Gastroesophageal sphincter (tissue), 4 donors: ENCODE measurements around the gene STK16. TPM values are rescaled to one million over a fixed set of nuclear protein-coding genes. Genes with fewer than 3 reads are reported as not detected.
A peak's percentile ranks its signal among the peaks of the same experiment; 100 is the strongest.

Experiments used
- ATAC-seq: fragments of 150-250 bp; one replicate; pipeline ENCODE4 v1.9.1; 2016; ENCODE audit warnings: mild to moderate bottlenecking, moderate library complexity
- H3K27ac ChIP-seq, 4 donors: fragments of 200-600 bp; sonication (generic) in 3 of 4; 1 replicate in 3 of 4; 2 replicates in 1 of 4; pipeline ENCODE4 v1.5.1; 2016 to 2019
- H3K27me3 ChIP-seq: fragments of 200-600 bp; sonication (generic); one replicate; pipeline ENCODE4 v1.5.1; 2019
- H3K36me3 ChIP-seq, 2 donors: fragments of 200-600 bp; sonication (generic); one replicate each; pipeline ENCODE4 v1.5.1; 2019; ENCODE audit warnings: control low read depth in 1 of 2
- H3K4me1 ChIP-seq, 3 donors: fragments of 200-600 bp; sonication (generic); 1 replicate in 2 of 3; 2 replicates in 1 of 3; pipeline ENCODE4 v1.5.1; 2016 to 2019; ENCODE audit warnings: control low read depth in 2 of 3
- H3K4me3 ChIP-seq, 2 donors: fragments of 200-600 bp; sonication (generic); one replicate each; pipeline ENCODE4 v1.5.1; 2019; ENCODE audit warnings: mild to moderate bottlenecking in 1 of 2, moderate library complexity in 1 of 2
- H3K9me3 ChIP-seq, 3 donors: fragments of 200-600 bp; sonication (generic); one replicate each; pipeline ENCODE4 v1.5.1; 2017 to 2019; ENCODE audit warnings: control low read depth in 2 of 3
- EP300 ChIP-seq: sonication (generic); formaldehyde crosslinking; IDR thresholded peaks from one replicate; pipeline ENCODE4 v1.6.1; 2017; ENCODE audit warnings: antibody characterized with exemption, mild to moderate bottlenecking
- POLR2A ChIP-seq, 2 donors: fragments of 450-650 bp; IDR thresholded peaks; one replicate each; pipeline ENCODE4 v1.6.1; 2017; ENCODE audit warnings: antibody characterized with exemption in 2 of 2, mild to moderate bottlenecking in 2 of 2, moderate library complexity in 1 of 2
- POLR2AphosphoS5 ChIP-seq: sonication (generic); formaldehyde crosslinking; IDR thresholded peaks from one replicate; pipeline ENCODE4 v1.6.1; 2017; ENCODE audit warnings: antibody characterized with exemption
- WGBS, 2 donors: methylation state at CpG; one replicate each; pipeline ENCODE4 v1.1.5; 2018; ENCODE audit warnings: low coverage in 1 of 2; 5-methylcytosine and 5-hydroxymethylcytosine counted together
- total RNA-seq, 4 donors: library from RNA; depleted of rRNA; stranded (reverse); fragments of >200 nt; gene quantifications; one replicate each; pipeline ENCODE4 v1.1.0, GENCODE V29; 2016
- TF ChIP-seq, protein P1 (sequence below), 4 experiments: fragments of 200-600 bp in 2 of 4; fragments of 450-650 bp in 2 of 4; sonication (generic) in 1 of 4; IDR thresholded peaks; one replicate each; pipeline ENCODE4 v1.5.1; 2017 to 2019; ENCODE audit warnings: antibody characterized with exemption in 4 of 4, mild to moderate bottlenecking in 2 of 4, moderate library complexity in 2 of 4

STK16 gene
- total RNA-seq, 4 donors from 2014 or later = 10.2 to 14.0 (median 11.6) TPM

GRCh38 chr2:219213486-219214071 lies 31.7 kb upstream of the STK16 start:
- peaks cover 0 to 39% (median 11%) of the 10 kb centered on the region in 3 donors for H3K4me1 ChIP-seq
- no peak overlapping the region for H3K4me3 ChIP-seq
- peaks cover 0 to 74% of the 10 kb centered on the region in 2 donors for H3K36me3 ChIP-seq
- H3K27me3 ChIP-seq = no peaks in the 10 kb centered on the region
- 80 to 90% methylated on average over 2 to 3 of the region's 10 CpGs for WGBS, 2 donors
- H3K27ac ChIP-seq = no peak overlapping the region
- TF ChIP-seq POLR2AphosphoS5 (no peak), POLR2A (IDR thresholded peaks at IDR 0.05) (no peak), EP300 (no peak)
- TF ChIP-seq, protein P1, sequence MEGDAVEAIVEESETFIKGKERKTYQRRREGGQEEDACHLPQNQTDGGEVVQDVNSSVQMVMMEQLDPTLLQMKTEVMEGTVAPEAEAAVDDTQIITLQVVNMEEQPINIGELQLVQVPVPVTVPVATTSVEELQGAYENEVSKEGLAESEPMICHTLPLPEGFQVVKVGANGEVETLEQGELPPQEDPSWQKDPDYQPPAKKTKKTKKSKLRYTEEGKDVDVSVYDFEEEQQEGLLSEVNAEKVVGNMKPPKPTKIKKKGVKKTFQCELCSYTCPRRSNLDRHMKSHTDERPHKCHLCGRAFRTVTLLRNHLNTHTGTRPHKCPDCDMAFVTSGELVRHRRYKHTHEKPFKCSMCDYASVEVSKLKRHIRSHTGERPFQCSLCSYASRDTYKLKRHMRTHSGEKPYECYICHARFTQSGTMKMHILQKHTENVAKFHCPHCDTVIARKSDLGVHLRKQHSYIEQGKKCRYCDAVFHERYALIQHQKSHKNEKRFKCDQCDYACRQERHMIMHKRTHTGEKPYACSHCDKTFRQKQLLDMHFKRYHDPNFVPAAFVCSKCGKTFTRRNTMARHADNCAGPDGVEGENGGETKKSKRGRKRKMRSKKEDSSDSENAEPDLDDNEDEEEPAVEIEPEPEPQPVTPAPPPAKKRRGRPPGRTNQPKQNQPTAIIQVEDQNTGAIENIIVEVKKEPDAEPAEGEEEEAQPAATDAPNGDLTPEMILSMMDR (IDR thresholded peaks at IDR 0.05) = no peak
- ATAC-seq = no peak
- H3K9me3 ChIP-seq = no peaks in the 10 kb centered on the region

- Histone ChIP-seq H3K9me3 (no peaks in the 10 kb centered on the region), H3K4me1 (peaks cover 0 to 39% (median 12%) of the 10 kb centered on the region in 3 donors), H3K27ac (no peak overlapping the region), H3K4me3 (no peak overlapping the region), H3K27me3 (no peaks in the 10 kb centered on the region), H3K36me3 (peaks cover 0 to 69% of the 10 kb centered on the region in 2 donors)
- no peak for TF ChIP-seq POLR2A (IDR thresholded peaks at IDR 0.05)
- 73 to 97% methylated on average over 2 to 11 of the region's 15 CpGs for WGBS, 2 donors
- no peak for ATAC-seq
Measured at GRCh38 chr2:219214141-219214540, 31.1 kb upstream of the STK16 start.

DNA sequence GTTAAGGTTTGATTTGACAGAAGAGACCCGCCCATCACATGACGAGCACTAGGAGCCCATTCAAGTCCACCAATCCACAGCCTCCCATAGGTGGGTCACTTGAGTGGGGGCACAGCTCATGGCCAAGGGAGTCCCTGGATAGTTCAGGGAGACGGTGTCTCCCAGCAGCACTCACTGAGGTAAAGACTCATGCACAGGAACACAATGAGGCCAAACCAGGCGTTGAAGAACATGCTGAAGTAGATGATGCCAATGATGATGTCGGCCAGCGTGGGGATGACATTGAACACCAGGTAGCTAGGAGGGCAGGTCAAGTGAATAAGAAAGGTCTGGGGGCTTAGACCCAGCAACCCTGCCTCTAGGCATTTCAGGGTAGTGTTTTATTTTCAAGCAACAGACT lies 30.5 kb upstream of the STK16 start:
- TF ChIP-seq EP300 (no peak), POLR2A (IDR thresholded peaks at IDR 0.05) (no peak), POLR2AphosphoS5 (no peak)
- TF ChIP-seq, protein P1 (IDR thresholded peaks at IDR 0.05) = no peak
- H3K4me1 ChIP-seq = peaks cover 3 to 45% (median 18%) of the 10 kb centered on the region in 3 donors
- peaks cover 0 to 67% of the 10 kb centered on the region in 2 donors for H3K36me3 ChIP-seq
- WGBS, 2 donors = no CpG with 5 or more reads among the region's 6 CpGs
- no peak overlapping the region for H3K27ac ChIP-seq
- H3K9me3 ChIP-seq = no peaks in the 10 kb centered on the region
- H3K4me3 ChIP-seq = no peak overlapping the region
- H3K27me3 ChIP-seq = no peaks in the 10 kb centered on the region
- ATAC-seq = no peak

- no peaks in the 10 kb centered on the region for H3K27me3 ChIP-seq
- peaks cover 0 to 67% of the 10 kb centered on the region in 2 donors for H3K36me3 ChIP-seq
- no peaks in the 10 kb centered on the region for H3K9me3 ChIP-seq
- ATAC-seq = no peak
- no peak overlapping the region for H3K4me3 ChIP-seq
- TF ChIP-seq, protein P1 (IDR thresholded peaks at IDR 0.05) = no peak
- TF ChIP-seq POLR2AphosphoS5 (no peak), EP300 (no peak), POLR2A (IDR thresholded peaks at IDR 0.05) (no peak)
- 93% methylated on average over 10 of the region's 27 CpGs; no CpG with 5 or more reads in 1 of the 2 donors for WGBS, 2 donors
- H3K4me1 ChIP-seq = peaks cover 3 to 51% (median 21%) of the 10 kb centered on the region in 3 donors
- peak overlapping the region in 2 of 4 donors; percentile 95 to 98 for H3K27ac ChIP-seq
Measured at GRCh38 chr2:219215871-219216534, 29.3 kb upstream of the STK16 start.

DNA sequence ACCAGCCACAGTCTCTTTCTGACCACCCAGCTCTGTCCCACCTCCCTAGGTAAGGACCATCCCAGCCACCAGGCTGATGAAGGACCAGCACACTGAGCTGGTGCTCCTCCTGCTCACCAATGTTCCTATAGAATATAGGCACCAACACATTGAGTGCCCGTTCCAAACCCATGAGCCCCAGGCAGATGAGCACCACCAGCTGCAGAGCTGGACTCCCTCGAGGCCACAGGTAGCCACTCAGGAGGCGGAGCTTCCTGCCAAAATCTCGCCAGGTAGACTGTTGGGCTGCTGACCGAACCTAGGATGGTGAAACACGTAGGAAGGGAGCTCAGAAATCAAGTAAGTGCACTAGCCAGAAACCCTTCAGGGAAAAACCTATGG lies 28.8 kb upstream of the STK16 start:
- Histone ChIP-seq H3K27ac (peak overlapping the region in 3 of 4 donors; percentile 95 to 98 (median 98)), H3K4me3 (no peak overlapping the region), H3K27me3 (no peaks in the 10 kb centered on the region), H3K36me3 (peaks cover 0 to 67% of the 10 kb centered on the region in 2 donors), H3K4me1 (peaks cover 3 to 51% (median 21%) of the 10 kb centered on the region in 3 donors), H3K9me3 (no peaks in the 10 kb centered on the region)
- WGBS, 2 donors = no CpG with 5 or more reads among the region's 6 CpGs
- TF ChIP-seq POLR2A (IDR thresholded peaks at IDR 0.05) = no peak
- TF ChIP-seq EP300 = no peak
- no peak for TF ChIP-seq POLR2AphosphoS5
- TF ChIP-seq, protein P1 (IDR thresholded peaks at IDR 0.05) = no peak
- ATAC-seq = no peak
